Peyer's patch (tissue), 4 donors: ENCODE results near the gene MAST4. TPM values are rescaled to one million over a fixed set of nuclear protein-coding genes. Genes with fewer than 3 reads are reported as not detected.

Experiments used
- DNase-seq, 3 donors: peaks; one replicate each; pipeline ENCODE4 v3.0.0-alpha.2; 2017 to 2019
- H3K27ac ChIP-seq, 4 donors: fragments of 200-600 bp; sonication (generic); one replicate each; pipeline ENCODE4 v1.5.1; 2016 to 2019
- H3K27me3 ChIP-seq, 2 donors: fragments of 200-600 bp; sonication (generic); one replicate each; pipeline ENCODE4 v1.5.1; 2019
- H3K36me3 ChIP-seq, 3 donors: fragments of 200-600 bp; sonication (generic); one replicate each; pipeline ENCODE4 v1.5.1; 2016 to 2019
- H3K4me1 ChIP-seq, 4 donors: fragments of 200-600 bp; sonication (generic); one replicate each; pipeline ENCODE4 v1.5.1; 2016 to 2019
- H3K4me3 ChIP-seq, 4 donors: fragments of 200-600 bp; sonication (generic); 1 replicate in 3 of 4; 2 replicates in 1 of 4; pipeline ENCODE4 v1.5.1; 2016 to 2019; ENCODE audit warnings: mild to moderate bottlenecking in 1 of 4
- H3K9me3 ChIP-seq, 4 donors: fragments of 200-600 bp; sonication (generic); one replicate each; pipeline ENCODE4 v1.5.1; 2016 to 2019; ENCODE audit warnings: mild to moderate bottlenecking in 1 of 4
- POLR2A ChIP-seq, 2 donors: fragments of 450-650 bp; IDR thresholded peaks; one replicate each; pipeline ENCODE4 v1.5.1; 2017; ENCODE audit warnings: antibody characterized with exemption in 2 of 2, mild to moderate bottlenecking in 2 of 2, moderate library complexity in 2 of 2
- total RNA-seq, 4 donors: library from RNA; depleted of rRNA; stranded (reverse); fragments of >200 nt; gene quantifications; one replicate each; pipeline ENCODE4 v1.1.0, GENCODE V29; 2016
- TF ChIP-seq, protein P1 (sequence below), 6 experiments: fragments of 450-650 bp in 4 of 6; fragments of 200-600 bp in 2 of 6; sonication (generic) in 1 of 6; IDR thresholded peaks; one replicate each; pipeline ENCODE4 v1.5.1; 2017 to 2019; ENCODE audit warnings: antibody characterized with exemption in 6 of 6, mild to moderate bottlenecking in 3 of 6, moderate library complexity in 1 of 6

MAST4 gene
- total RNA-seq, 4 donors from 2014 or later: 20.2 to 23.1 (median 21.4) TPM

- no peaks in the 10 kb centered on the region for H3K4me1 ChIP-seq
- H3K4me3 ChIP-seq: no peak overlapping the region
- no peaks in the 10 kb centered on the region for H3K27me3 ChIP-seq
- no peak for TF ChIP-seq POLR2A (IDR thresholded peaks at IDR 0.05)
- TF ChIP-seq, protein P1, sequence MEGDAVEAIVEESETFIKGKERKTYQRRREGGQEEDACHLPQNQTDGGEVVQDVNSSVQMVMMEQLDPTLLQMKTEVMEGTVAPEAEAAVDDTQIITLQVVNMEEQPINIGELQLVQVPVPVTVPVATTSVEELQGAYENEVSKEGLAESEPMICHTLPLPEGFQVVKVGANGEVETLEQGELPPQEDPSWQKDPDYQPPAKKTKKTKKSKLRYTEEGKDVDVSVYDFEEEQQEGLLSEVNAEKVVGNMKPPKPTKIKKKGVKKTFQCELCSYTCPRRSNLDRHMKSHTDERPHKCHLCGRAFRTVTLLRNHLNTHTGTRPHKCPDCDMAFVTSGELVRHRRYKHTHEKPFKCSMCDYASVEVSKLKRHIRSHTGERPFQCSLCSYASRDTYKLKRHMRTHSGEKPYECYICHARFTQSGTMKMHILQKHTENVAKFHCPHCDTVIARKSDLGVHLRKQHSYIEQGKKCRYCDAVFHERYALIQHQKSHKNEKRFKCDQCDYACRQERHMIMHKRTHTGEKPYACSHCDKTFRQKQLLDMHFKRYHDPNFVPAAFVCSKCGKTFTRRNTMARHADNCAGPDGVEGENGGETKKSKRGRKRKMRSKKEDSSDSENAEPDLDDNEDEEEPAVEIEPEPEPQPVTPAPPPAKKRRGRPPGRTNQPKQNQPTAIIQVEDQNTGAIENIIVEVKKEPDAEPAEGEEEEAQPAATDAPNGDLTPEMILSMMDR (IDR thresholded peaks at IDR 0.05): no peak
- no peak overlapping the region for H3K27ac ChIP-seq
- H3K9me3 ChIP-seq: no peaks in the 10 kb centered on the region
- H3K36me3 ChIP-seq: no peaks in the 10 kb centered on the region
- DNase-seq: no peak
Observed at GRCh38 chr5:66912787-66913186, 316.6 kb downstream of the MAST4 start.

- H3K4me1 ChIP-seq: no peaks in the 10 kb centered on the region
- no peaks in the 10 kb centered on the region for H3K27me3 ChIP-seq
- no peaks in the 10 kb centered on the region for H3K9me3 ChIP-seq
- no peaks in the 10 kb centered on the region for H3K36me3 ChIP-seq
- TF ChIP-seq, protein P1 (IDR thresholded peaks at IDR 0.05): no peak
- TF ChIP-seq POLR2A (IDR thresholded peaks at IDR 0.05): no peak
- no peak for DNase-seq
- H3K27ac ChIP-seq: no peak overlapping the region
- H3K4me3 ChIP-seq: no peak overlapping the region
Observed at GRCh38 chr5:66915531-66915930, 319.3 kb downstream of the MAST4 start.

DNA sequence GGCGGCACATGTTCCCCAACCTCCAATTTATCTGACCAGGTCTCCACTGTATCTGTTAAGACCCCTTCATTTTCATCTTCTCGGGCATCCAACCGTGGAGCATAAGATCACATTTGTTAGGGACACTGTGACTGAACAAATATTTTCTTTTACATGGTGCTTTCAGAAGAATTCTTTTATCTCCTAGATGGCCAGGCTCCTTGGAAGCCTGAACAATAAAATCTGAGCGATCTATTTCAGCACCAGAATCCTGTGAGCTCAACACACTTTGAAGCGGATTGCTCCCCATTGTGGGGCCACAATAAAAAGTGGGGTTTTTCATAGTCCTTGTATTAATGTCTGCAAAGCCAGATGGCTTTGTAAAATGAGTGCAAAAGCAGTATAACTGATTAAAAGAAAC lies 326.7 kb downstream of the MAST4 start:
- Histone ChIP-seq H3K4me3 (no peak overlapping the region), H3K4me1 (no peaks in the 10 kb centered on the region), H3K36me3 (no peaks in the 10 kb centered on the region), H3K27ac (no peak overlapping the region), H3K27me3 (no peaks in the 10 kb centered on the region), H3K9me3 (no peaks in the 10 kb centered on the region)
- TF ChIP-seq POLR2A (IDR thresholded peaks at IDR 0.05): no peak
- TF ChIP-seq, protein P1 (IDR thresholded peaks at IDR 0.05): no peak
- no peak for DNase-seq

GRCh38 chr5:66923457-66923856 lies 327.3 kb downstream of the MAST4 start:
- no peak for DNase-seq
- TF ChIP-seq, protein P1 (IDR thresholded peaks at IDR 0.05): no peak
- TF ChIP-seq POLR2A (IDR thresholded peaks at IDR 0.05): no peak
- no peaks in the 10 kb centered on the region for H3K36me3 ChIP-seq
- no peak overlapping the region for H3K4me3 ChIP-seq
- no peak overlapping the region for H3K27ac ChIP-seq
- H3K9me3 ChIP-seq: no peaks in the 10 kb centered on the region
- H3K27me3 ChIP-seq: no peaks in the 10 kb centered on the region
- no peaks in the 10 kb centered on the region for H3K4me1 ChIP-seq

- Histone ChIP-seq H3K4me3 (no peak overlapping the region), H3K27me3 (no peaks in the 10 kb centered on the region), H3K27ac (no peak overlapping the region), H3K9me3 (no peaks in the 10 kb centered on the region), H3K4me1 (no peaks in the 10 kb centered on the region), H3K36me3 (no peaks in the 10 kb centered on the region)
- TF ChIP-seq, protein P1 (IDR thresholded peaks at IDR 0.05): no peak
- TF ChIP-seq POLR2A (IDR thresholded peaks at IDR 0.05): no peak
- DNase-seq: no peak
Observed at GRCh38 chr5:66923922-66924321, 327.7 kb downstream of the MAST4 start.

DNA sequence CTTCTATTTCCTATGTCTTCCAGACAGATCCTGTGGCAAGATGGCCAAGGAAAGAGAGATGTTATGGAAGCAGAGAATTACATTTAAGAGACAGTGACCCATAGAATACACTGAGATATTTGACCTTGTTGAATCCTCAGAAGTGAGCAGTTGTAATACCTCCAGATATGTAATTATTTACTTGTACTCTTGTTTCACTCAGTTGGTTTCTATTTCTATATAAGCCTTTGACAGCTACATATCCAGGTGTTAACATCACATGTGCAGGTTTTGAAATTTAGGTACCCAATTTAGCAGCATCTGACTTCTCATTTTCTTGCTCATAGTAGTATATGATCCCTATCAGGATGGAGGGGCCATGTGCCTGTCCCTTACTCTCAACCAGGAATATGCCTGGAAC lies 330.9 kb downstream of the MAST4 start:
- H3K27me3 ChIP-seq: no peaks in the 10 kb centered on the region
- no peak for DNase-seq
- TF ChIP-seq, protein P1 (IDR thresholded peaks at IDR 0.05): no peak
- no peak for TF ChIP-seq POLR2A (IDR thresholded peaks at IDR 0.05)
- H3K4me3 ChIP-seq: no peak overlapping the region
- H3K36me3 ChIP-seq: no peaks in the 10 kb centered on the region
- no peak overlapping the region for H3K27ac ChIP-seq
- H3K4me1 ChIP-seq: no peaks in the 10 kb centered on the region
- H3K9me3 ChIP-seq: no peaks in the 10 kb centered on the region
